SK-N-SH (cell line): ENCODE measurements around the gene RUVBL1. TPM values are rescaled to one million over a fixed set of nuclear protein-coding genes. Genes with fewer than 3 reads are reported as not detected.

Source experiments
- CTCF ChIA-PET: fragments of 300-600, 350-600 bp; formaldehyde crosslinking; extraction: SDS; loops from one replicate; lab custom pipeline; 2021; lab: Yijun Ruan, JAX
- POLR2A ChIA-PET: fragments of 350-600 bp; sonication (Branson Sonifier 250); formaldehyde crosslinking; extraction: SDS; loops from one replicate; lab custom pipeline; 2020; ENCODE audit warnings: antibody characterized with exemption, inconsistent platforms; lab: Yijun Ruan, JAX
- DNase-seq: peaks from one replicate; pipeline ENCODE4 v3.0.0; 2012
- H2AFZ ChIP-seq: fragments of 200-600 bp; sonication (generic); 2 replicates; pipeline ENCODE4 v1.8.1; 2016; ENCODE audit warnings: antibody characterized with exemption, mild to moderate bottlenecking, low read depth
- H3F3A ChIP-seq: fragments of 200-600 bp; sonication (generic); replicated peaks from 2 replicates; pipeline ENCODE3; 2016; ENCODE audit warnings: antibody characterized with exemption, mild to moderate bottlenecking; ENCODE audit not compliant: insufficient read depth
- H3K27ac ChIP-seq, 2 experiments: fragments of 200-500 bp in 1 of 2; fragments of 200-600 bp in 1 of 2; sonication (Bioruptor generic) in 1 of 2; sonication (generic), shearing (Covaris generic) in 1 of 2; 2 replicates each; pipeline versions ENCODE4 v1.5.1 to v1.6.1; 2014 to 2016; ENCODE audit warnings: low read depth in 2 of 2, inconsistent platforms in 1 of 2, low read length in 1 of 2, mild to moderate bottlenecking in 1 of 2, mixed read lengths in 1 of 2
- H3K27me3 ChIP-seq: fragments of 200-600 bp; sonication (generic), shearing (Covaris generic); 2 replicates; pipeline ENCODE4 v1.6.1; 2016; ENCODE audit warnings: mixed run types; ENCODE audit not compliant: insufficient read depth
- H3K36me3 ChIP-seq, 2 experiments: fragments of 200-500 bp in 1 of 2; fragments of 200-600 bp in 1 of 2; sonication (Bioruptor generic) in 1 of 2; sonication (generic) in 1 of 2; replicated peaks in 1 of 2; 2 replicates each; pipeline versions ENCODE3 to v1.5.1; 2014 to 2016; ENCODE audit warnings: low read length in 1 of 2, mild to moderate bottlenecking in 1 of 2; ENCODE audit not compliant: insufficient read depth in 2 of 2, control insufficient read depth in 1 of 2
- H3K4me1 ChIP-seq, 2 experiments: fragments of 200-500 bp in 1 of 2; fragments of 200-600 bp in 1 of 2; sonication (Bioruptor generic) in 1 of 2; sonication (generic), shearing (Covaris generic) in 1 of 2; 2 replicates each; pipeline versions ENCODE4 v1.5.1 to v1.6.1; 2014 to 2016; ENCODE audit warnings: low read depth in 1 of 2, low read length in 1 of 2, mixed run types in 1 of 2; ENCODE audit not compliant: insufficient read depth in 2 of 2, control insufficient read depth in 1 of 2
- H3K4me2 ChIP-seq: fragments of 200-600 bp; sonication (generic), shearing (Covaris generic); 2 replicates; pipeline ENCODE4 v1.6.1; 2017; ENCODE audit warnings: mixed run types
- H3K4me3 ChIP-seq, 2 experiments: fragments of 200-500 bp in 1 of 2; fragments of 200-600 bp in 1 of 2; sonication (Bioruptor generic) in 1 of 2; sonication (generic), shearing (Covaris generic) in 1 of 2; 2 replicates each; pipeline versions ENCODE4 v1.5.1 to v1.8.1; 2014 to 2016; ENCODE audit warnings: low read depth in 2 of 2, inconsistent platforms in 1 of 2, low read length in 1 of 2, mild to moderate bottlenecking in 1 of 2, mixed read lengths in 1 of 2, moderate library complexity in 1 of 2
- H3K79me2 ChIP-seq: fragments of 200-600 bp; sonication (generic); 2 replicates; pipeline ENCODE4 v1.8.1; 2017; ENCODE audit warnings: mild to moderate bottlenecking; ENCODE audit not compliant: insufficient read depth
- H3K9ac ChIP-seq: fragments of 200-600 bp; sonication (generic); 2 replicates; pipeline ENCODE4 v1.6.1; 2017; ENCODE audit warnings: mixed run types
- H3K9me2 ChIP-seq: fragments of 200-600 bp; sonication (generic); 2 replicates; pipeline ENCODE4 v1.6.1; 2017; ENCODE audit warnings: mixed run types
- H3K9me3 ChIP-seq: fragments of 200-600 bp; sonication (generic); 2 replicates; pipeline ENCODE4 v1.6.1; 2017; ENCODE audit warnings: mixed run types, mild to moderate bottlenecking, moderate library complexity
- H4K20me1 ChIP-seq: fragments of 200-600 bp; sonication (generic); 2 replicates; pipeline ENCODE4 v1.6.1; 2017; ENCODE audit warnings: mild to moderate bottlenecking, mixed run types; ENCODE audit not compliant: insufficient read depth
- EP300 ChIP-seq, 2 experiments: IDR thresholded peaks; 2 replicates each; pipeline versions ENCODE4 v1.4.0 to v1.6.1; 2012; ENCODE audit warnings: borderline replicate concordance in 1 of 2, low read depth in 1 of 2, low read length in 1 of 2
- EZH2phosphoT487 ChIP-seq: fragments of 200-600 bp; sonication (generic); IDR thresholded peaks from 2 replicates; pipeline ENCODE4 v1.6.1; 2017; ENCODE audit warnings: low read depth, mixed run types, mild to moderate bottlenecking, antibody characterized with exemption, moderate library complexity, borderline replicate concordance
- FOSL2 ChIP-seq: IDR thresholded peaks from 2 replicates; pipeline ENCODE4 v1.4.0; 2012; ENCODE audit warnings: low read depth, mild to moderate bottlenecking, moderate library complexity, borderline replicate concordance
- FOXJ3 ChIP-seq: sonication (generic); formaldehyde crosslinking; IDR thresholded peaks from 2 replicates; pipeline ENCODE4 v1.5.1; 2020; ENCODE audit warnings: mild to moderate bottlenecking, missing genetic modification reagents
- FOXM1 ChIP-seq: IDR thresholded peaks from 2 replicates; pipeline ENCODE4 v1.4.0; 2012; ENCODE audit warnings: low read depth, mild to moderate bottlenecking
- POLR2AphosphoS5 ChIP-seq: IDR thresholded peaks from 2 replicates; pipeline ENCODE4 v1.6.1; 2012; ENCODE audit warnings: low read depth, low read length
- RCOR1 ChIP-seq: fragments of 150-350 bp; IDR thresholded peaks from 2 replicates; pipeline ENCODE4 v1.6.1; 2017; ENCODE audit warnings: antibody characterized with exemption, low read length
- RFX5 ChIP-seq: IDR thresholded peaks from 2 replicates; pipeline ENCODE4 v1.6.1; 2012; ENCODE audit warnings: mild to moderate bottlenecking, improper control_type of control experiment, low read length
- TCF12 ChIP-seq: IDR thresholded peaks from 2 replicates; pipeline ENCODE4 v1.4.0; 2012
- WGBS: methylation state at CpG from one replicate; pipeline ENCODE4 v1.1.6; 2017; ENCODE audit warnings: low lambda C conversion rate; 5-methylcytosine and 5-hydroxymethylcytosine counted together
- polyA plus RNA-seq, 3 experiments: library from polyadenylated mRNA; depleted of rRNA; stranded (reverse); fragments of >200 nt; gene quantifications; 2 replicates each; pipeline ENCODE4 v1.2.3, GENCODE V29; 2012
- TF ChIP-seq, protein P1 (sequence below): IDR thresholded peaks from 2 replicates; pipeline ENCODE4 v1.4.0; 2012; ENCODE audit warnings: low read depth, borderline replicate concordance
- TF ChIP-seq, protein P2 (sequence below): fragments of 150-350 bp; IDR thresholded peaks from 2 replicates; pipeline ENCODE4 v1.6.1; 2016; ENCODE audit warnings: mild to moderate bottlenecking, low read depth, low read length
- TF ChIP-seq, protein P3 (sequence below): IDR thresholded peaks from 2 replicates; pipeline ENCODE4; 2012
- TF ChIP-seq, protein P4 (sequence below): fragments of 200-600 bp; sonication (generic); IDR thresholded peaks from 2 replicates; pipeline ENCODE4 v1.6.1; 2017; ENCODE audit warnings: antibody characterized with exemption, mild to moderate bottlenecking, moderate library complexity
- TF ChIP-seq, protein P5 (sequence below): fragments of 150-350 bp; IDR thresholded peaks from 2 replicates; pipeline ENCODE4 v1.6.1; 2017; ENCODE audit warnings: antibody characterized with exemption, low read length, low read depth, borderline replicate concordance

RUVBL1 gene
- polyA plus RNA-seq, 1 of the 3 experiments (the other 2 are of a cell fraction): 140 TPM

DNA sequence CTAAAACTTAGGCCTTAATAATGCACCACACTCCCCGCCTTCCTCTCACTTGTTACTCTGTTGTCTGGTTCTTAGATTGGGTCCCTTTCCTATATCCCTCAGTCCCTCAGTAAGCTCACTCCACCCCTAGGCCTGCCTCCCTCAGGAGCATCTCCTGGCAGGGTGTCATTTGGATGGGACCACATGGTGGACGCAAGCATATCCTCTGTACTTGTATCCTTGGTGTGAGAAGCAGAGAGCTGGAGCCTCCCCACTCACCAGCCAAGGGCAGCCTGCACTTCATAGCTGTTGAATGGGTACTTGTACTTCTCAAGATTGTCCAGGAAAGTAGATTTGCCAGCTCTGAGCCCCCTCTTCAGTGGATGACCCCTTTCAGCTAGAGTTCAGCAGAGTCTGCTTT lies 59.7 kb downstream of the RUVBL1 start (continued):
- TF ChIP-seq EZH2phosphoT487 (no peak), TCF12 (no peak), POLR2AphosphoS5 (no peak), FOSL2 (no peak)
- TF ChIP-seq, protein P1, sequence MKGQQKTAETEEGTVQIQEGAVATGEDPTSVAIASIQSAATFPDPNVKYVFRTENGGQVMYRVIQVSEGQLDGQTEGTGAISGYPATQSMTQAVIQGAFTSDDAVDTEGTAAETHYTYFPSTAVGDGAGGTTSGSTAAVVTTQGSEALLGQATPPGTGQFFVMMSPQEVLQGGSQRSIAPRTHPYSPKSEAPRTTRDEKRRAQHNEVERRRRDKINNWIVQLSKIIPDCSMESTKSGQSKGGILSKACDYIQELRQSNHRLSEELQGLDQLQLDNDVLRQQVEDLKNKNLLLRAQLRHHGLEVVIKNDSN: no peak

DNA sequence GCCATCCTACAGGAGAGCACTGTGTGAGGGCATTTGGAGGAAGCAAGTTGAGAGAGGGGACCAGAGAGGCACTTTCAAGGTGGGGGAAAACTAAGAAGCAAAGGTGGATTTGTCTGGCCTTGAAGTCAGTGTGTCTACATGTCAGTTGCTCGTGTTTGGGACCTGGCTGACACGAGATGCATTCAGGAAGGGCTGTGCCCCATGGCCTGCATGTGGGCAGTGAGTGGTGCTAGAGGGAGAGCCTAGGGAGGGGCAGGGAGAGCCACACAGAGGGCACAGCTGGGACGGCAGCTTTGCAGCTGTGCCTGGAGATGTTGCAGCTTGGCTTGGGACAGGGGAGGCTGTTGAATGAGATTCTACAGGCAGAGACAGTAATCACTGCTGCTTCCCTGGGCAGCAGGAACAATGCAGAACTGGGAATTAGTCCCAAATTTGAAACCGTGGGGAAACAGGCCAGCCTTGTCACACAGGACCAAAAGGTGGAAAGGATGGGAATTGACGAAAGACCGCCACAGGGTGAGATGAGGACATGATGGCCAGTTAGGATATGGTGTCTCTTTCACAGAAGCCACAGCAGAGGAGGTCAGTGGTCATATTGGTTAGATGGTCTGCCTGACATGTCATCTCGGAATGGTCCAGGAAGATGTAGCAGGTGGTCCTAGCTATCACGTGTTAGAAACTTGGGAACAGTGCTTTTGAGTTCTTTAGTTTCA lies 61.4 kb downstream of the RUVBL1 start:
- peaks cover 3 to 23% of the 10 kb centered on the region in 2 experiments; a peak in 3 of 4 replicates for H3K4me1 ChIP-seq
- H3K27ac ChIP-seq: peak overlapping the region; percentile 25 to 90; a peak in 3 of 4 replicates
- 0 out of 2 replicates have a peak overlapping the region, but pooled peaks have one; percentile 39 for H3K4me2 ChIP-seq
- no peaks in the 10 kb centered on the region for H3K27me3 ChIP-seq
- H3K9me3 ChIP-seq: no peaks in the 10 kb centered on the region
- TF ChIP-seq FOXM1 (no peak), FOXJ3 (CRISPR knock-in tag) (no peak)
- TF ChIP-seq, protein P2, sequence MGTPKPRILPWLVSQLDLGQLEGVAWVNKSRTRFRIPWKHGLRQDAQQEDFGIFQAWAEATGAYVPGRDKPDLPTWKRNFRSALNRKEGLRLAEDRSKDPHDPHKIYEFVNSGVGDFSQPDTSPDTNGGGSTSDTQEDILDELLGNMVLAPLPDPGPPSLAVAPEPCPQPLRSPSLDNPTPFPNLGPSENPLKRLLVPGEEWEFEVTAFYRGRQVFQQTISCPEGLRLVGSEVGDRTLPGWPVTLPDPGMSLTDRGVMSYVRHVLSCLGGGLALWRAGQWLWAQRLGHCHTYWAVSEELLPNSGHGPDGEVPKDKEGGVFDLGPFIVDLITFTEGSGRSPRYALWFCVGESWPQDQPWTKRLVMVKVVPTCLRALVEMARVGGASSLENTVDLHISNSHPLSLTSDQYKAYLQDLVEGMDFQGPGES: no peak
- H3K9ac ChIP-seq: peak overlapping the region; percentile 48; the same call in 1 of the 2 replicates
- no peak for DNase-seq
- no peaks in the 10 kb centered on the region for H3K9me2 ChIP-seq
- peaks cover 78 to 85% of the 10 kb centered on the region in 2 experiments for H3K36me3 ChIP-seq
- peaks cover 40% of the 10 kb centered on the region for H4K20me1 ChIP-seq
- H3K4me3 ChIP-seq: no peak overlapping the region
- ChIA-PET POLR2A (interaction anchor here (0.6 kb wide), 1 partner anchor 1198 kb away, joined by 3 read pairs; no protein-coding TSS in a partner anchor), CTCF (no interaction called here)
- peaks cover 64% of the 10 kb centered on the region for H3K79me2 ChIP-seq
- H3F3A ChIP-seq: peaks cover 52% of the 10 kb centered on the region
- H2AFZ ChIP-seq: no peak overlapping the region
- WGBS: 83% methylated on average over 8 of the region's 8 CpGs

DNA sequence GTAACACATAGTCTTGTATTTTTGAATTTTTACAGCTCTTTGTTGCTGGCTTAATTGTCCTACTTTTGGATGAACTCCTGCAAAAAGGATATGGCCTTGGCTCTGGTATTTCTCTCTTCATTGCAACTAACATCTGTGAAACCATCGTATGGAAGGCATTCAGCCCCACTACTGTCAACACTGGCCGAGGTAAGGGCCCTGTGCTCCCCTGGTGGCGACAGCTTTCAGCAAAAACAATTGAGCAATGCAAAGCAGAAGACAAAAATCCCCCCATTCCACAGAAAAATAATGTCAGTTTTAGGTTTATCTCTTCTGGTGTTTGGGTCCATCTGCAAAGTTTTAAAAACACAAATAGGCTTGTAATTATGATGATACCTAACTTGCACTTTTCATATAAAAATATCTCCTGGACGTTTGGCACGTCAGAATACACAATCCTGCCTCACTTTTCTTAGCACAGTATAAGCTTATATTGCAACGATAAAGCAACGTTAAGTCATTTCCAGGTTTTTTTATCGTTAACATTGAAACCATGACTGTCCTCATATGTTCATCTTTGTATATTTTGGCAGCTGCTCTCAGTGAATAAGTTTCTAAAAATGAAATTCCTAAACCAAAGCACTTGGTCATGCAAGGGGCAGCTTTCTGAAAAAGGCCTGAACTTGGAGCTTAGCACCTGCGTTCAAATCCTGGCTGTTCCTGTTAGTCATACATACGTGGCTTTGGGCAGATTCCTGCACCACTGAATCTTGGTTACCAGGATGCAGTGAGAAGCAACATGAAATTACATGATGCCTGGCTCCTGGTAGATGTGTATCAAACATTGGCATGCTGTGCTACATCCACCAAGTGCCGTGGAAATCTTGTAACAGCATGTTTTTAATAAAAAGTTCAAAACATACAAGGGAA lies 62.9 kb downstream of the RUVBL1 start:
- CTCF ChIA-PET: interaction anchor here (0.6 to 1.2 kb wide), 2 partner anchors 39 to 486 kb away, joined by 3 to 4 read pairs; no protein-coding TSS in a partner anchor
- H3K9ac ChIP-seq: peak overlapping the region; percentile 48; the same call in 1 of the 2 replicates
- H3K4me1 ChIP-seq: peaks cover 12 to 23% of the 10 kb centered on the region in 2 experiments
- TF ChIP-seq EP300 (IDR thresholded peaks at IDR 0.05; ENCODE audit: borderline replicate concordance in 1 of 2, low read depth in 1 of 2, low read length in 1 of 2) (peak in 1 of 2 experiments; percentile 19; a peak in 1 of 4 replicates), RFX5 (no peak), TCF12 (peak; percentile 88), FOSL2 (peak; percentile 69), RCOR1 (no peak)
- TF ChIP-seq, protein P1: no peak
- TF ChIP-seq, protein P3, sequence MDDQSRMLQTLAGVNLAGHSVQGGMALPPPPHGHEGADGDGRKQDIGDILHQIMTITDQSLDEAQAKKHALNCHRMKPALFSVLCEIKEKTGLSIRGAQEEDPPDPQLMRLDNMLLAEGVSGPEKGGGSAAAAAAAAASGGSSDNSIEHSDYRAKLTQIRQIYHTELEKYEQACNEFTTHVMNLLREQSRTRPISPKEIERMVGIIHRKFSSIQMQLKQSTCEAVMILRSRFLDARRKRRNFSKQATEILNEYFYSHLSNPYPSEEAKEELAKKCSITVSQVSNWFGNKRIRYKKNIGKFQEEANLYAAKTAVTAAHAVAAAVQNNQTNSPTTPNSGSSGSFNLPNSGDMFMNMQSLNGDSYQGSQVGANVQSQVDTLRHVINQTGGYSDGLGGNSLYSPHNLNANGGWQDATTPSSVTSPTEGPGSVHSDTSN: peak; percentile 53; the same call in 1 of the 2 replicates
- TF ChIP-seq, protein P4, sequence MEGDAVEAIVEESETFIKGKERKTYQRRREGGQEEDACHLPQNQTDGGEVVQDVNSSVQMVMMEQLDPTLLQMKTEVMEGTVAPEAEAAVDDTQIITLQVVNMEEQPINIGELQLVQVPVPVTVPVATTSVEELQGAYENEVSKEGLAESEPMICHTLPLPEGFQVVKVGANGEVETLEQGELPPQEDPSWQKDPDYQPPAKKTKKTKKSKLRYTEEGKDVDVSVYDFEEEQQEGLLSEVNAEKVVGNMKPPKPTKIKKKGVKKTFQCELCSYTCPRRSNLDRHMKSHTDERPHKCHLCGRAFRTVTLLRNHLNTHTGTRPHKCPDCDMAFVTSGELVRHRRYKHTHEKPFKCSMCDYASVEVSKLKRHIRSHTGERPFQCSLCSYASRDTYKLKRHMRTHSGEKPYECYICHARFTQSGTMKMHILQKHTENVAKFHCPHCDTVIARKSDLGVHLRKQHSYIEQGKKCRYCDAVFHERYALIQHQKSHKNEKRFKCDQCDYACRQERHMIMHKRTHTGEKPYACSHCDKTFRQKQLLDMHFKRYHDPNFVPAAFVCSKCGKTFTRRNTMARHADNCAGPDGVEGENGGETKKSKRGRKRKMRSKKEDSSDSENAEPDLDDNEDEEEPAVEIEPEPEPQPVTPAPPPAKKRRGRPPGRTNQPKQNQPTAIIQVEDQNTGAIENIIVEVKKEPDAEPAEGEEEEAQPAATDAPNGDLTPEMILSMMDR: peak; percentile 27; the same call in 1 of the 2 replicates
- TF ChIP-seq, protein P5, sequence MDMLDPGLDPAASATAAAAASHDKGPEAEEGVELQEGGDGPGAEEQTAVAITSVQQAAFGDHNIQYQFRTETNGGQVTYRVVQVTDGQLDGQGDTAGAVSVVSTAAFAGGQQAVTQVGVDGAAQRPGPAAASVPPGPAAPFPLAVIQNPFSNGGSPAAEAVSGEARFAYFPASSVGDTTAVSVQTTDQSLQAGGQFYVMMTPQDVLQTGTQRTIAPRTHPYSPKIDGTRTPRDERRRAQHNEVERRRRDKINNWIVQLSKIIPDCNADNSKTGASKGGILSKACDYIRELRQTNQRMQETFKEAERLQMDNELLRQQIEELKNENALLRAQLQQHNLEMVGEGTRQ: no peak

More for the DNA sequence above, 62.9 kb downstream of the RUVBL1 start:
- POLR2A ChIA-PET: no interaction called here
- Histone ChIP-seq H4K20me1 (peaks cover 36% of the 10 kb centered on the region), H3K4me2 (peak overlapping the region; percentile 39), H3K27ac (peak overlapping the region; percentile 43 to 90), H3K9me3 (no peaks in the 10 kb centered on the region), H3K9me2 (no peaks in the 10 kb centered on the region), H3K27me3 (no peaks in the 10 kb centered on the region), H3F3A (peaks cover 55% of the 10 kb centered on the region), H2AFZ (no peak overlapping the region), H3K36me3 (peaks cover 79 to 83% of the 10 kb centered on the region in 2 experiments), H3K79me2 (peaks cover 70% of the 10 kb centered on the region), H3K4me3 (no peak overlapping the region)
- 46% methylated on average over 11 of the region's 11 CpGs for WGBS
- no peak for DNase-seq
